Bone marrow (tissue), 2 donors: ENCODE data around the gene PAX7.

Source experiments
- DNase-seq, 2 donors: peaks; one replicate each; lab custom pipeline; 2025; lab: John Stamatoyannopoulos, UW

The PAX7 gene

DNA sequence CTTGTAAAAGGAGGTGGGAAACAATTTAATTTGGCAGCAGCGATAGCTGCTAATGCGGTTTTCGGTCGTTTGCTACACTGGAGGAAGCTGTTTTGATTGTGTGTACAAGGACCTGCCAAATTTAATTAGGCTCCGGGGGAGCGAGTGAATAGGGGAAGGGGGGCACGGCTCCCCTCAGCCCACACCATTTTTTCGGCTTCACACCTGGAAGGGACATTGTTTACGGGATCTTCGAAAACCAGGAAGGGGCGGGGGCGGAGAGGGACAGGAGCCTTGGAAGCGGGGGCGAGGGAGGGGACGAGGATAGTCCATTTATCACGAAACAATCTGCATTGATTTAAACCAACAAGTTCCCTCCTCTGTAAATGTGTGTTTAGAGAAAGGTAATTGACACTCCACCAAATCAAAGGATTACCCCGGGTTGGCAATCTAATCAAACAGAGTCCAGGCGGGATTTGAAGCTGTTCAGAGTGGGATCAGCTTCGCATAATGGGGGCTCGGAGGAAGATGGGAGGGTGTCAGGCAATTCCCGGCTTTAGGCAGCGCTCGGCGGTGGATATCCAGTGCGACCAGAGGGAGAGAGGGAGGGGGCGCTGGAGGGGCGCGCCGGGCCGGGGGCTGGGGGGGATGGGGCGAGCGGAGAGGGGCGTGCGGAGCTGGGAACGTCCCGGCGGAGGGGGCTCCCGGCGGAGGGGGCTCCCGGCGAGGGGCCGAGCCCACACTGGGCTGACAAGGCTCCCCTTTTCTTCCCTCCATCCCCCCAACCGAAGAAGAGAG, 9.8 kb downstream of the PAX7 start:
- no peak for DNase-seq

DNA sequence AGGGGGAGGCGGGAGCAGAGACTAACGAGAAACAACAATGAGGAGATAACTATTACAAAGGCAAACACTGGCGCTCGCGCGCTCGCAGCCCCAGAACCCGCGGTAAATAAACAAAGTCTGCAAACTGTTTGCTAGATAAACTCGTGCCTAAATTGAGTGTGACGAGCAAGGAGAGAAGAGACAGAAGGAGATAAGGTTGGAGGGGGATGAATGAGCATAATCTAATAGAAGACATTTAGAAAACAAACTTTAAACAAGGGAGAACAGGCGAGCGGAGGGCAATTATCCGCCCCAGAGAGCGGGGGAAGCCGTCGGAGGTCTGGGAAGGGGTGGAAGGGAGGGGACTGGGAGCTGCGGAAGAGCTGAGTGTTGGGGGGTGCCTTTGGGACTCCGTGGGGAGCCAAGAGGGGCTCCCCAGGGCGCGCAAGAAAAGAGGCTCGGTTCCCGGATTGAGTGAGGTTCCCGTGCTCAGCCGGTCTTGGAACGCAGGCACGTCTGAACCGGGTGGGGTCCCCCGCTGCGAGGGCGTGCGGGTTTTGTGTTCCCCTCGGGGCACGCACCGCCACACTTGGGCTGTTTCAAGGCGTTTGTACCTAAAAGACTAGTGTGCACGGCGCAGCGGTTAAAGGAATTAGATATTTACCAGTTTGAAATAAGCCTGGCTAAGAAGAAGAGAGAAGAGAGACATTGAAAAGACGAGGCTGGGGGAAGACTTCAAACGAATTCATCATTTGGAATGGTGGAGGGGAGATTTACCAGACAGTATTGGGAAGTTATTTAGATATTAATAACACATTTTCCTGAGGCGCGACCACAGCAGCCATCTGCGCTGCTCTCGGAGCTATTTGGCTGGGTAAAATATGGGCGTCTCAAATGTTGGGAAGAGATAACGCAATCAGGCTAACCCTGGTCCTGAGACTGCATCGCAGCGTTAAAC, 10.6 kb downstream of the PAX7 start:
- no peak for DNase-seq

- no peak for DNase-seq
These were observed 11.8 kb downstream of the PAX7 start for GRCh38 chr1:18642278-18643095.

DNA sequence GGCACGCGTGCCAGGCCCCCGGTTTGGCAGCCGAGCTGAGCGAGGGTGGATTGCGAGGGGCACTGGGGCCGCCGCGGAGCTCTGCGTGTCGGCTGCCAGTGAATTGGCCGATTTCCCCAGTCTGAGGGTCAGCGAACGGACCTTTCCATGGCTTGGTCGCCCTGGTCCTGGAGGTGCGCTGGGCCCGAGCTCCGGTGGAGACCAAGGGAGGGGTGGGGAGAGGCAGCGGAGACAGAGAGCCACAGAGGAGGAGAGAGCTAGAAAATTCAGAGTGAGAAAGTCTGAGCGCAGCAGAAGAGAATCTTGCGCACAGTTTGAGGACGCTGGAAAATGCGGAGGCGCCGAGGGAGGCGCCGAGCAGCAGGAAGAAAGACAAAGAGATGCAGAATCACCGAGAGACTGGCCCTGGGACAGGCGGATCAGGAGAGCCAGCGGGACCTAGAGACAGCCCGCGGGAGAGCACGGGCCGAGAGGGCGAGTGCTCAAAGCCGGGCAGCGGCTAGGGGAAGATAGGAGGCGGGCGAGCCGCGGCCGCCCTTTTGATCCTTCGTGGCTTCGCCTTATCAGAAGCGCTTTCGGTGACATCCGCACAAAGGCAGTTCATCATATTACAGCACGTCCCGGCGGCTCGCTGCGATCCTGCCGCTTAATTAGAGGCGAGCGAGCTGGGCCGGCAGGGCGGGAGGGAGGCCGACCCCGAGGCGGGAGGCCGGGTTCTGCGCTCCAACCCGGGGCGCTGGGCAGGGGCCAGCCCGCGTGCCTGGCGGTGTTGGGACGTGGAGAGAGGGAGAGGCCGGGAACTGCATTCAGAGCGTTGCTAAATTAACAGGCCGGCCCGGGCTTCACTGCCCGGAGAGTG, 12.7 kb downstream of the PAX7 start:
- no peak for DNase-seq

DNA sequence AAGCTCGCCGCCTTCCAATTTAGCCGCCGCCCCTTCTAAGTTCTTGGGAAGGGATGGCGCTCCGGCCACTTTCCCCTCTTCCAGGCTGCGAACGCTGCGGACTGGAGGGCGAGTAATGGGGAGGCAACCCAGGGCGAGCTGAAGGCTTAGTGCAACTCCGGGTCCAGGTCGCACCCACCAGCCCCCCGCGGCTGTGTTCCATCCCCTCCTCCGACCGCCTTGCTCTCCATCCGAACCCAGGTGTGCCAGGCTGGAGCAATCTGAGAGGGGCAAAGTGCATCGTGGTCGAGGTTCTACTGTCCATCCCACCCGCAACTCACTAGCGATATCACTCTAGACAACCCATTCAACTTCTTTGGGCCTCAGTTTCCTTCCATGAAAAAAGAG, 13.4 kb downstream of the PAX7 start:
- DNase-seq = no peak

- DNase-seq = no peak
These were observed 13.8 kb downstream of the PAX7 start for GRCh38 chr1:18644446-18644845.

DNA sequence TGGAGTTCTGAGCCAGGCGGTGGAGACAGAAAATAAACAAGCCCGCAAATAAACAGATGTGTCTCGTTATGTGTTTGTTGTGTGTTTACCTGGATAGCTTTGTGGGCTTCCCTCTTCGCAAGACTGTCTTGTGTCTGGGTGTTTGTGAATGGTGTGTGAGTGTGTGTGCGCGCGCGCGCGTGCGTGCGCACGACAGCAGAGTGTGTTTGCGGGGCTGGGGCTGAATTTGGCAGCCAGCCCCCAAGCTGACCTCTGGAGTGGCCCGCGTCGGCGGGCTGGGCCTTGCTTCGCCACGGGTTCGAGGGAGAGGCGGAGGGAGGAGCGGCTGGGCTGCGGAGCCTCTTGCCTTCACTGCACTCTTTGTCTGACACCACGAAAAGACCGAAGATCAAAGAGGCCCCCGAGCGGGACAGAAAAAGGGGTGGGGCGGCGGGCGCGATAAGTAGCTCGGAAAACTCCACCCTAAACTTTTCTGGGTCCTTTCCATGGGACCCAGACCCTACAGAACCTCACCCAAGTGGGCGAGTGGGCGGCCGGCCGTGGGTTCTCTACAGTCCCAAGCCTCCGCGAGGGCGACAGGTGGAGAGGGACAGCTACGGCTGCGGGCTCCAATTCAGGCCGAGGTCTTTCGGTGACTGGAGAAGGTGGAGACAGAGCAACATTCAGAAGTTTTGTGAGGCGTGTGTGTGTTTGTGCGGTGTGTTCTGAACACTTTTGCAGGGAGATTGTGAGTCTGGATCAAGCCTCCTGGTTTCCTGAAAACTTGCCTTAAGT, 14.5 kb downstream of the PAX7 start:
- DNase-seq = no peak

- DNase-seq = no peak
These were observed 15.1 kb downstream of the PAX7 start for GRCh38 chr1:18645747-18646090.

DNA sequence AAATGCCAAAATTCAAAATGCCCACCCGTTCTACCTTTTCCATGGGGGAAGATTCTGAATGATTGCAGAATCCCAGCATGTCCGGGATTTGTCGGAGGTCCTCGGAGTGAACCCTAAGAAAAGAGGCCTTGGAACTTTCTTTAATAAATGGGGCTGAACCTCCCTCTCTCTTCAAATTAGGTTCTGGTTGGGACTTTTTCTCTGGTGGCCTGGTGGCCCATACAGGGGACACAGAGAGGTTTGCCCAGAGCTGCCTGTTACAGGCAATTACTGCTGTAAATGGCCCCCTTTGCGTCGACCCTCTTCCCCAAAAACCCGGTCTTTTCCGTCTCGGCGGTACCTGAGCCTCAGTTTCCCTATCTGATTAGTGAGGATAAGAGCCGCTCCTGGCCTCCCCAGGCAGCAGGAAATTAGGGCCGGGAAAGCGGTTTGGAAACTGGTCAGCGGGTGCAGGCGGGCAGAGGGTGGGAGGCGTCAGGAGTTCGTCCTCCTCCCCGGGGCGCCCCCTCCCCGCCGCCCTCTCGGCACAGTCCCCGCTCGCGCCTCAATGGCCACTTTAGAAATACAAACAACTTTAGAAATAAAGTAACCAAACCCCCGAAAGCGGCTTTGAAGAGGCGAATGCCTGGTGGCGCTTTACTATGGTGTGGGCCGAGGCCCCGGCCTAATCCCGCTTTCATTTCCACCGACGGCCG, 15.6 kb downstream of the PAX7 start:
- DNase-seq = no peak

DNA sequence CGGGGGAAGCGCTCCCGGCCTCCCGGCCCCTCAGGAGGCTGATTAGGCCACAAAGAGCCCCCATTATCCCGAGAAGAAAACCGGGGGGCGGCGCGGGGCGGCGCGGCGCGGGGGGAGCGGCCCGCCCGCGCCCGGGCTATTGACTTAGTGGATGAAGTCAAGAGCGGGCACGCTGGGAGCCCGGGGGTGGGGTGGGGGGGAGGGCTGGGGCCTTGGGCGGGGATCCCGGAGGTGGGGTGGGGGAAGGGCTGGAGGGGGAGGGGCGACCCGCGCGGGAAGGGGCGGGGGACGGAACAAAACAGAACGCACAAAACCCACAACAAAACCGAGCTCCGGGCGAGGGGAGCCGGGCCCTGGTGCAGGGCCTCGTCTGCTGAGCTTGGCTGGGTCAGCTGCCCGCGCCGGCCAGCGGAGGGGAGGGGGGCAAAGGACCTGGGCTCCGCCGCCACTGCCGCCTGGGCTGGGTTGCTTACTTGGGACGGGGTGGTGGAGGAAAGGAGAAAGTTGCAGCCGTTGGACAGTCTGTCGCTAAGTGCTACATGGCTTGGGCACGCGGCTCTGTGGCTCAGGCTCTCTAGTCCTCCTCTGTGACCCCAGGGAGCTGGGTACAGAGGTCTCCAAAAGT, 16.3 kb downstream of the PAX7 start:
- no peak for DNase-seq

- no peak for DNase-seq
These were observed 17.1 kb downstream of the PAX7 start for GRCh38 chr1:18647681-18648214.

DNA sequence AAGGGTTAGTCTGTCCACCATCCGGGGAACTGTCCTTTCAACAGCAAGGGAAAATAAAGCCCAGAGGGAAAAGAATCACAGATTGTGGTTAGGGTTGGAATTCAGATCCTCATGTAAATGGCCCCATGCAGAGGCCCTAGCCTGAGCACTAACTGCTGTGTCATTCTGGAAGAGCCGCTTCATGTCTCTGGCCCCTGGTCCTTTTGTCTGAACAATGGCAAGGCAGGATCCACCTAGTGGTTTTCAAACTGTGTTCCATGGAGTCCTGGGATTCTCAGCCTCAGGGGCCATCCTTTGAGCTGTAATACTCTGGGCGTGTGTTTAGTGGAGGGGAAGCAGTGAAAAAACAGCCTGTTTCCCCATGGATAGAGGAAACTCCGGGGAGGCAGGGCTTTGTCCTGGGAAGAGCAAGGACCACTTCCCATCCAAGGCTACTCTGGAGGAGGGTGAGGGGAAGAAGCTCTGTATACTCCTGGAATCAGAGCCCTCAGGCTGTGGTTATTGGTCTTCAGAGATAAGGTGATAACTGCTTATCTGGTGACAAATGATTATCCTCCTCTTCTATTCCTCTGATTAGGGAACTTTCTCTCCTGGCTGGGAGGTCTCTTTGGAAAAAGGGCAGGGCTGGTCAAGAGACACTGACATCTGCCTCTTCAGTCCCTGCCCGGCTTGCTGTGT, 19.2 kb downstream of the PAX7 start:
- DNase-seq = no peak

DNA sequence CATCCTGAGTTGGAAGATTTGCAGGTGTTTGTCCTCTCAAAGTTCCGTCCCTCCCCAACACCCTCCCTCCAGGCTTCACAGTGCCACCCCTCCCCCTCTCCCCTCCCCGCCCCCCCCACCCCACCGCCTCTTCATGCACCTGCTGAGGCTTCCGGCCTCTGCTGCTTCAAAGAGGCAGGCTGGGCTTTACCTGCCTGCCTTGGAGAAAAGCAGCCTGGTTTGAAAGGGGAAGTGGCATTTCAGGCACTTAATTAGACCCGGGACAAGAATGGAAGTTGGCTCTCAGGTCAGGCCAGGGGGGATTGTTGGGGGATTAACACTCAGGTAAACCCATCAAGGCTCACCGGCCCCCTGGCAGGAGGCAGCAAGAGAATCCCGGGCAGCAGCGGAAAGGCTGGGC, 21.1 kb downstream of the PAX7 start:
- DNase-seq = no peak

DNA sequence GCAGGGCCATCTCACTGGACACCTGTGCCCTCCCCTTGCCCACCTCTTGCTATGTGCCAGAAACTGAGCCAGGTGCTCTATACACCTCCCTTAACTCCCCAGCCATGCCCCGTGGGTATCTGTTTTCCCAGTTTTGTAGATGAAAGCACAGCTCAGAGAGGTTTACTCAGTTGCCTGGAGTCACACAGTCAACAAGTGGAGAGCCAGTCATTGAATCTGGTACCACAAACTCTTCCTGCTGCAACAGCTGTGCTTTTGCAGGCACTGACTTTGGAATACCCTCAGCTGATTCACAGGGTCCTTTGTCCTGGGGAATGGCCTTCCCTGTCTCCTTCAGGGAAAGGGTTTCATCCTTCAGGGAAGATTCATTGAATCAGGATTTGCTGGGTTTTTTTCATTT, 22.1 kb downstream of the PAX7 start:
- no peak for DNase-seq

- DNase-seq = no peak
These were observed 22.7 kb downstream of the PAX7 start for GRCh38 chr1:18653367-18653766.

DNA sequence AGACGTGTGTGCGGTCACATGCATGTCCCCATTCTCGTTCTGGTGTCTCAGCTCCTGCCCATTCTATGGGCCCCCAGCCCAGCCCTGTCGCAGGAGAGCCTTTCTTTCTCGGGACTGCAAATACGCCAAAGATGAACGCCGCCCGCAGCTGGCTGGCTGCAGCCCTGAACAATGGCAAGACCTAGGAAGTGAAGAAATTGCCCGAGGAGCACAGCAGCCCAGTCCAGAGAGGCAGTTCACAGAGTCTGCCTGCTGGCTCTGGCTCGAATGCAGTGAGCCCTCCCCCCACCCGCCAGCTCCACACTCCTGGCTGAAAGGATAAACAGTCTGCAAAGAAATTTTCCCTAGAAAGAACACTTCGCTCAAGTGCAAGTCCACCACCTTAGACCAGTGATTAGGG, 23.3 kb downstream of the PAX7 start:
- DNase-seq = no peak

- DNase-seq = no peak
These were observed 24.0 kb downstream of the PAX7 start for GRCh38 chr1:18654599-18654998.

DNA sequence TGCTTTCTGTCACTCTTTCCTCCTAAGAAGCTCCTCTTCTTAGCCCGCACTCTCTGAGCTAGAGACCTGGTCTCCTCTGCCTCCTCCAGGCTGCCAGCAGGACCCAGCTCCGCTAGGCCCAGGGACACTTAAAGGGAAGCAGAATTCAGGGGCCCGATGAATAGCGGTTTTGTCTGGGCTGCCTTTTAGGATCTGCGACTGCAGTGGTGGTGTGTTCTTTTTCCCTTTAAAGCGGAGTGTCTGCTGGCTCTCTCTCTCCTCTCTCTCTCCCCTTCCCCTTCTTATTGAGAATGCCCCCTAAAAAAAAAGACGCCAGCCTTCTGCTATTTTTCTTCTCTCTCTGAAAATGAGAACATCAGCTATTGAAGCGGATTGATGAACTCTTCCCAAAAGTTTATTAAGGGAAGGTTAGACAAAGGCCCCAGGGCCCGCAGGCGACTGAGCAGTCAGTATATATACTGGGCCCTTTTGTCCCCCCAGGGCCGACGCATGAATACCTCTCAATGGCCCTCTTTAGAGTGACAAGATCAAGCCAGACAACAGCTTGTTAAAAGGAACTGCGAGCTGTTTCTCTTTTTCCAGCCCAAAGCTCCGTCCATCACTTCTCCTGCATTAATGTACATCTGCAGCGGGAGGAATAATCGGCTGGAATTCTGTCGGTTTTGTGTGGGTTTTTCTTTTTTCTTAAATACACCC, 27.0 kb downstream of the PAX7 start:
- no peak for DNase-seq
